ENCODE data around the gene HRC.

DNA sequence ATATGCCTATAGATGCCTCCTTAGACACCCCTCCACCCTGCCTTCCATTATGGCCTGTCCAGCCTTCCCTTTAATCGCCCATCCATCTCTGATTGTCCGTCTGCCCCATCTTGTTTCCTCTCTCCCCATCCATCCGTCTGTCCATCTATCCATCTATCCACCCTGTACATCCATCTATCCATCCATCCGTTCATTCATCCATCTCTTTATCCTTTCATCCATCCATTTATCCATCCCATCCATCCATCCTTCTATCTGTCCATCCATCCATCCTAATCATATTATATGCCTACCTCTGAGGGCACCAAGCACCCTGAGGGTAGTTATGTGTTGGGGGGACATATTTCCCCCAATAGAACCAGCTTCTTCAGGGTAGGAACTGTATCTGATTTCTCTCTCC lies 25.5 kb upstream of the HRC start:
- TF ChIP-seq, protein P1, sequence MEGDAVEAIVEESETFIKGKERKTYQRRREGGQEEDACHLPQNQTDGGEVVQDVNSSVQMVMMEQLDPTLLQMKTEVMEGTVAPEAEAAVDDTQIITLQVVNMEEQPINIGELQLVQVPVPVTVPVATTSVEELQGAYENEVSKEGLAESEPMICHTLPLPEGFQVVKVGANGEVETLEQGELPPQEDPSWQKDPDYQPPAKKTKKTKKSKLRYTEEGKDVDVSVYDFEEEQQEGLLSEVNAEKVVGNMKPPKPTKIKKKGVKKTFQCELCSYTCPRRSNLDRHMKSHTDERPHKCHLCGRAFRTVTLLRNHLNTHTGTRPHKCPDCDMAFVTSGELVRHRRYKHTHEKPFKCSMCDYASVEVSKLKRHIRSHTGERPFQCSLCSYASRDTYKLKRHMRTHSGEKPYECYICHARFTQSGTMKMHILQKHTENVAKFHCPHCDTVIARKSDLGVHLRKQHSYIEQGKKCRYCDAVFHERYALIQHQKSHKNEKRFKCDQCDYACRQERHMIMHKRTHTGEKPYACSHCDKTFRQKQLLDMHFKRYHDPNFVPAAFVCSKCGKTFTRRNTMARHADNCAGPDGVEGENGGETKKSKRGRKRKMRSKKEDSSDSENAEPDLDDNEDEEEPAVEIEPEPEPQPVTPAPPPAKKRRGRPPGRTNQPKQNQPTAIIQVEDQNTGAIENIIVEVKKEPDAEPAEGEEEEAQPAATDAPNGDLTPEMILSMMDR (IDR thresholded peaks at IDR 0.05; ENCODE audit: low read depth, low read length), result no peak
- TF ChIP-seq POLR2A (IDR thresholded peaks at IDR 0.05; ENCODE audit: extremely low read depth, insufficient read length) (no peak), MYC (IDR thresholded peaks at IDR 0.05; ENCODE audit: low read depth, low read length) (no peak)
- TF ChIP-seq, protein P2, sequence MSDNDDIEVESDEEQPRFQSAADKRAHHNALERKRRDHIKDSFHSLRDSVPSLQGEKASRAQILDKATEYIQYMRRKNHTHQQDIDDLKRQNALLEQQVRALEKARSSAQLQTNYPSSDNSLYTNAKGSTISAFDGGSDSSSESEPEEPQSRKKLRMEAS (IDR thresholded peaks at IDR 0.05; ENCODE audit: low read depth, low read length), result no peak
